Ishikawa (cell line): ENCODE measurements around the gene TMEM54.

Experiments
- EGR1 ChIP-seq: IDR thresholded peaks from 2 replicates; pipeline ENCODE4 v1.6.1; 2012
- EP300 ChIP-seq: IDR thresholded peaks from 2 replicates; pipeline ENCODE4 v1.6.1; 2012; ENCODE audit warnings: borderline replicate concordance
- RAD21 ChIP-seq: IDR thresholded peaks from 2 replicates; pipeline ENCODE4 v1.6.1; 2012; ENCODE audit warnings: low read depth
- YY1 ChIP-seq: IDR thresholded peaks from 2 replicates; pipeline ENCODE4 v1.6.1; 2012; ENCODE audit warnings: low read depth
- ZBTB7A ChIP-seq: IDR thresholded peaks from 2 replicates; pipeline ENCODE4 v1.6.1; 2012; ENCODE audit warnings: low read depth
- TF ChIP-seq, protein P1 (sequence below): IDR thresholded peaks from 2 replicates; pipeline ENCODE4 v1.6.1; 2012; ENCODE audit warnings: low read depth, mild to moderate bottlenecking
- TF ChIP-seq, protein P2 (sequence below): IDR thresholded peaks from 2 replicates; pipeline ENCODE4 v1.6.1; 2012

DNA sequence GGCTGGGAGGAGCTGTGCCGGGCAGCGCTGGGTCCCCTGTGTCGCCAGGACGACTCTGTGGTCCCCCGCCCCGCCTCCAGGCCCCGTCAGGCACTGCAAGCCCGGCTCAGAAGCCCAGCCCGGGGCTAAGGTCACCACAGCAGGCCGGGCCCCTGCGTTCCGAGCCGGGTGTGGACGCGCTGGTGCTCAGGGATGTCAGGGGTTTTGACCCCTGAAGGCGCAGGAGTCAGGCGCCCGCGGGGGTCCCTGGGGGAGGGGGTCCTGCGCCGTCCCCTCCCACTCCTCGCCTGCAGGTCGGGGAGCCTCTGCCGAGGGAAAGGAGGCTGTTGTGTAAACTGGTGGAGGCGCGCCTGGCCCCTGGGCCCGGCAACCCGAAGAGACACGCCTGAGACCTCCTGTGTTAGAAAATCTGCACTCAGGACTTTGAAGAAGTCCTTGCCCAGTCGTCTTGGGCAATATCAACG lies 23.7 kb upstream of the TMEM54 start:
- TF ChIP-seq YY1 (no peak), RAD21 (no peak), EP300 (no peak), ZBTB7A (no peak), EGR1 (no peak)
- TF ChIP-seq, protein P1, sequence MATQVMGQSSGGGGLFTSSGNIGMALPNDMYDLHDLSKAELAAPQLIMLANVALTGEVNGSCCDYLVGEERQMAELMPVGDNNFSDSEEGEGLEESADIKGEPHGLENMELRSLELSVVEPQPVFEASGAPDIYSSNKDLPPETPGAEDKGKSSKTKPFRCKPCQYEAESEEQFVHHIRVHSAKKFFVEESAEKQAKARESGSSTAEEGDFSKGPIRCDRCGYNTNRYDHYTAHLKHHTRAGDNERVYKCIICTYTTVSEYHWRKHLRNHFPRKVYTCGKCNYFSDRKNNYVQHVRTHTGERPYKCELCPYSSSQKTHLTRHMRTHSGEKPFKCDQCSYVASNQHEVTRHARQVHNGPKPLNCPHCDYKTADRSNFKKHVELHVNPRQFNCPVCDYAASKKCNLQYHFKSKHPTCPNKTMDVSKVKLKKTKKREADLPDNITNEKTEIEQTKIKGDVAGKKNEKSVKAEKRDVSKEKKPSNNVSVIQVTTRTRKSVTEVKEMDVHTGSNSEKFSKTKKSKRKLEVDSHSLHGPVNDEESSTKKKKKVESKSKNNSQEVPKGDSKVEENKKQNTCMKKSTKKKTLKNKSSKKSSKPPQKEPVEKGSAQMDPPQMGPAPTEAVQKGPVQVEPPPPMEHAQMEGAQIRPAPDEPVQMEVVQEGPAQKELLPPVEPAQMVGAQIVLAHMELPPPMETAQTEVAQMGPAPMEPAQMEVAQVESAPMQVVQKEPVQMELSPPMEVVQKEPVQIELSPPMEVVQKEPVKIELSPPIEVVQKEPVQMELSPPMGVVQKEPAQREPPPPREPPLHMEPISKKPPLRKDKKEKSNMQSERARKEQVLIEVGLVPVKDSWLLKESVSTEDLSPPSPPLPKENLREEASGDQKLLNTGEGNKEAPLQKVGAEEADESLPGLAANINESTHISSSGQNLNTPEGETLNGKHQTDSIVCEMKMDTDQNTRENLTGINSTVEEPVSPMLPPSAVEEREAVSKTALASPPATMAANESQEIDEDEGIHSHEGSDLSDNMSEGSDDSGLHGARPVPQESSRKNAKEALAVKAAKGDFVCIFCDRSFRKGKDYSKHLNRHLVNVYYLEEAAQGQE = no peak
- TF ChIP-seq, protein P2, sequence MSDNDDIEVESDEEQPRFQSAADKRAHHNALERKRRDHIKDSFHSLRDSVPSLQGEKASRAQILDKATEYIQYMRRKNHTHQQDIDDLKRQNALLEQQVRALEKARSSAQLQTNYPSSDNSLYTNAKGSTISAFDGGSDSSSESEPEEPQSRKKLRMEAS = no peak
